Upper lobe of left lung (tissue), 6 donors: ENCODE data around the gene SNX4. TPM values are rescaled to one million over a fixed set of nuclear protein-coding genes. Genes with fewer than 3 reads are reported as not detected.
"Not testable (repeated sequence)": the region's sequence is repeated elsewhere in the genome, so short reads cannot be mapped to it uniquely, and the experiment has no call there.

ENCODE experiments used
- ATAC-seq, 2 donors: fragments of 200-7000 bp; cut with Tn5 transposase; one replicate each; pipeline ENCODE4 v1.9.1; 2022; ENCODE audit warnings: mild to moderate bottlenecking in 2 of 2, moderate library complexity in 2 of 2; ENCODE audit not compliant: low FRiP score in 2 of 2
- DNase-seq, 2 donors: peaks; one replicate each; pipeline ENCODE4 v3.0.0-alpha.2; 2019 to 2020
- H3K27ac ChIP-seq, 4 donors: fragments of 200-600 bp; sonication (generic); one replicate each; pipeline ENCODE4 v1.5.1; 2016 to 2019
- H3K27me3 ChIP-seq, 4 donors: fragments of 200-600 bp; sonication (generic); one replicate each; pipeline ENCODE4 v1.5.1; 2017 to 2019
- H3K36me3 ChIP-seq, 4 donors: fragments of 200-600 bp; sonication (generic); one replicate each; pipeline ENCODE4 v1.5.1; 2016 to 2019
- H3K4me1 ChIP-seq, 4 donors: fragments of 200-600 bp; sonication (generic); one replicate each; pipeline ENCODE4 v1.5.1; 2018 to 2019
- H3K4me3 ChIP-seq, 4 donors: fragments of 200-600 bp; sonication (generic); one replicate each; pipeline ENCODE4 v1.5.1; 2017 to 2019; ENCODE audit warnings: mild to moderate bottlenecking in 2 of 4, moderate library complexity in 1 of 4
- H3K9me3 ChIP-seq, 4 donors: fragments of 200-600 bp; sonication (generic); one replicate each; pipeline ENCODE4 v1.5.1; 2018 to 2019
- EP300 ChIP-seq, 4 donors: sonication (generic); formaldehyde crosslinking; IDR thresholded peaks; one replicate each; pipeline ENCODE4 v1.5.1; 2017; ENCODE audit warnings: antibody characterized with exemption in 4 of 4, control low read depth in 2 of 4
- POLR2A ChIP-seq, 4 donors: fragments of 450-650 bp; IDR thresholded peaks; one replicate each; pipeline ENCODE4 v1.5.1; 2016 to 2017; ENCODE audit warnings: antibody characterized with exemption in 4 of 4, mild to moderate bottlenecking in 2 of 4
- POLR2AphosphoS5 ChIP-seq, 2 donors: sonication (generic); formaldehyde crosslinking; IDR thresholded peaks; one replicate each; pipeline ENCODE4 v1.5.1; 2017; ENCODE audit warnings: antibody characterized with exemption in 2 of 2
- WGBS, 2 donors: methylation state at CpG; one replicate each; pipeline ENCODE4 v1.1.5; 2017 to 2018; 5-methylcytosine and 5-hydroxymethylcytosine counted together
- total RNA-seq, 6 donors: library from RNA; depleted of rRNA in 4 of 6; stranded (reverse); fragments of >200 nt in 4 of 6; gene quantifications; one replicate each; pipeline versions ENCODE4 v1.1.0 to v1.2.1, GENCODE V29; 2016 to 2021
- TF ChIP-seq, protein P1 (sequence below), 6 experiments: fragments of 450-650 bp in 4 of 6; fragments of 200-600 bp in 2 of 6; sonication (generic) in 2 of 6; IDR thresholded peaks; one replicate each; pipeline ENCODE4 v1.5.1; 2016 to 2019; ENCODE audit warnings: antibody characterized with exemption in 6 of 6
- donor health status: DM: no; HTN: no; CAD: no; lungs with moderate emphysema.
- donor health status: DM: no; HTN: yes; CAD: no; lungs with severe emphysema.

SNX4 gene
- total RNA-seq = 10 to 100 TPM; 31.1 to 72.4 (median 41.8) TPM

DNA sequence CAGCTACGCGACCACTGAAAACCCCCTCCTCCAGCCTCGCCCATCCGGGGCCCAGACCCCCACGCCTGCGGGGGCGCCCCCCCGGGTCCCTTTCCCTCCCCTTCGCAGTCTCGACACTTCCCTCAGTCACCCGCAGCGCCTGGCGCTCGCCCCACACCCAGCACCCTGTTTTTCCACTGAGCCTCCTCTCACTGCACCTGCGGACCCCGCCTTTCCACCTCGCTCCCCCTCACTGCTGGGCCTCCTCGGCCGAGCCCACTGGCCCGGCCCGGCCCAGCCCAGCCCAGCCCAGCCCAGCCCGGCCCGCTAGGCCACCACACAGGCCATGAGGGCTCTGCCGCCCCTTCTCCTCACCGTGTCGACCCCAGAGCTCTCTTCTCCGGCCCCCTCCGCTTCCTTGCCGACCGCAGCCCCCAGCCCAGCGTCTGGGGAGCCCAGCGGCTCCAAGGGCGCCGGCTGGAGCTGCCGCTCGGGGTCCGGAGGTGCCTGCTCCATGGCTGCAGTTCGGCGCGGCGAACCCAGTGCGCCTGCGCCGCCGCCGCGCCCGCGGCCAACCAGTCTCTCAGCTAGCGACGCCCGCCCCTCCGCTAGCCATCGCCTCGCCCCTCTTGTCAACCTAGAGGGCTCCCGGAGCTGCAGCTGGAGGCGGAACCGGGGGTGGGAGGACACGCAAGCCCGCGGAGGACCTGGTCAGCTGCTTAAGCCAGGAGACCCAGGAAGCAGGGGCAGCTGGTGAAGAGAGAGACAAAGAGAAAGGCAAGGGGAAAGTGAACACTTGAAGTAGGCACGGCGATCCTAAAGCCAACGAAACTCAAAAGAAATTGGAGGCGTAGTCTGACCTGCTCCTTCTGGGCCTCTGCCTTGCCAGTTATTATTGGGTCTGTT is at the start of gene SNX4:
Gene SNX4 (minus strand): TSS at position 525 of the 885 bp plus-strand sequence. CDS start 30 bp downstream, at position 495.
- TF ChIP-seq POLR2A (IDR thresholded peaks at IDR 0.05) = peak in 3 of 4 donors; percentile 52 to 82 (median 73)
- TF ChIP-seq POLR2AphosphoS5 (IDR thresholded peaks at IDR 0.05) = peak; percentile 33 to 79
- no peak for TF ChIP-seq EP300 (IDR thresholded peaks at IDR 0.05)
- TF ChIP-seq, protein P1, sequence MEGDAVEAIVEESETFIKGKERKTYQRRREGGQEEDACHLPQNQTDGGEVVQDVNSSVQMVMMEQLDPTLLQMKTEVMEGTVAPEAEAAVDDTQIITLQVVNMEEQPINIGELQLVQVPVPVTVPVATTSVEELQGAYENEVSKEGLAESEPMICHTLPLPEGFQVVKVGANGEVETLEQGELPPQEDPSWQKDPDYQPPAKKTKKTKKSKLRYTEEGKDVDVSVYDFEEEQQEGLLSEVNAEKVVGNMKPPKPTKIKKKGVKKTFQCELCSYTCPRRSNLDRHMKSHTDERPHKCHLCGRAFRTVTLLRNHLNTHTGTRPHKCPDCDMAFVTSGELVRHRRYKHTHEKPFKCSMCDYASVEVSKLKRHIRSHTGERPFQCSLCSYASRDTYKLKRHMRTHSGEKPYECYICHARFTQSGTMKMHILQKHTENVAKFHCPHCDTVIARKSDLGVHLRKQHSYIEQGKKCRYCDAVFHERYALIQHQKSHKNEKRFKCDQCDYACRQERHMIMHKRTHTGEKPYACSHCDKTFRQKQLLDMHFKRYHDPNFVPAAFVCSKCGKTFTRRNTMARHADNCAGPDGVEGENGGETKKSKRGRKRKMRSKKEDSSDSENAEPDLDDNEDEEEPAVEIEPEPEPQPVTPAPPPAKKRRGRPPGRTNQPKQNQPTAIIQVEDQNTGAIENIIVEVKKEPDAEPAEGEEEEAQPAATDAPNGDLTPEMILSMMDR (IDR thresholded peaks at IDR 0.05) = no peak
- WGBS, 2 donors = 1% methylated on average over 28 to 35 of the region's 65 CpGs
- ATAC-seq (peak; percentile 97 to 99), DNase-seq (peak; percentile 98)
- Histone ChIP-seq H3K9me3 (no peaks in the 10 kb centered on the region), H3K27me3 (no peaks in the 10 kb centered on the region), H3K4me1 (peaks cover 14 to 26% (median 18%) of the 10 kb centered on the region in 4 donors), H3K36me3 (peaks cover 0 to 14% (median 0%) of the 10 kb centered on the region in 4 donors), H3K4me3 (peak within 1 kb of the TSS; percentile 63 to 92 (median 74)), H3K27ac (peak within 1 kb of the TSS; percentile 81 to 93 (median 88))

GRCh38 chr3:125556314-125556713 is 36.3 kb upstream of the SNX4 start:
- Histone ChIP-seq H3K36me3 (peaks cover 14 to 71% (median 42%) of the 10 kb centered on the region in 4 donors), H3K9me3 (no peaks in the 10 kb centered on the region), H3K4me3 (no peak overlapping the region), H3K27ac (no peak overlapping the region), H3K27me3 (no peaks in the 10 kb centered on the region), H3K4me1 (no peaks in the 10 kb centered on the region)
- no peak for ATAC-seq
- WGBS, 2 donors = 90 to 100% methylated on average over 1 of the region's 1 CpG
- DNase-seq = no peak
- TF ChIP-seq POLR2AphosphoS5 (IDR thresholded peaks at IDR 0.05) (no peak), EP300 (IDR thresholded peaks at IDR 0.05) (no peak), POLR2A (IDR thresholded peaks at IDR 0.05) (no peak)
- TF ChIP-seq, protein P1 (IDR thresholded peaks at IDR 0.05) = no peak

- TF ChIP-seq EP300 (IDR thresholded peaks at IDR 0.05) = no peak
- H3K36me3 ChIP-seq = peaks cover 3 to 60% (median 23%) of the 10 kb centered on the region in 4 donors
- no peaks in the 10 kb centered on the region for H3K9me3 ChIP-seq
- H3K4me3 ChIP-seq = no peak overlapping the region
- DNase-seq = no peak
- no peak for ATAC-seq
- 97% methylated on average over 4 of the region's 4 CpGs for WGBS, 2 donors
- no peak overlapping the region for H3K27ac ChIP-seq
- no peaks in the 10 kb centered on the region for H3K27me3 ChIP-seq
- H3K4me1 ChIP-seq = no peaks in the 10 kb centered on the region
Observed at GRCh38 chr3:125552401-125552800, 32.4 kb upstream of the SNX4 start.

GRCh38 chr3:125528920-125529319 is 8.9 kb upstream of the SNX4 start:
- Histone ChIP-seq H3K27me3 (no peaks in the 10 kb centered on the region), H3K9me3 (no peaks in the 10 kb centered on the region), H3K4me1 (no peaks in the 10 kb centered on the region), H3K4me3 (no peak overlapping the region), H3K27ac (no peak overlapping the region), H3K36me3 (peaks cover 0 to 47% (median 27%) of the 10 kb centered on the region in 4 donors)
- TF ChIP-seq EP300 (IDR thresholded peaks at IDR 0.05) (no peak), POLR2A (IDR thresholded peaks at IDR 0.05) (no peak), POLR2AphosphoS5 (IDR thresholded peaks at IDR 0.05) (no peak)
- TF ChIP-seq, protein P1 (IDR thresholded peaks at IDR 0.05) = no peak
- no peak for DNase-seq
- no peak for ATAC-seq

GRCh38 chr3:125525153-125525552 is 5.2 kb upstream of the SNX4 start:
- 99% methylated on average over 4 of the region's 4 CpGs for WGBS, 2 donors
- Histone ChIP-seq H3K9me3 (no peaks in the 10 kb centered on the region), H3K27me3 (no peaks in the 10 kb centered on the region), H3K36me3 (peaks cover 0 to 28% (median 11%) of the 10 kb centered on the region in 4 donors), H3K27ac (no peak overlapping the region), H3K4me1 (peaks cover 4 to 6% (median 6%) of the 10 kb centered on the region in 4 donors), H3K4me3 (no peak overlapping the region)
- no peak for DNase-seq
- no peak for ATAC-seq
- TF ChIP-seq POLR2AphosphoS5 (IDR thresholded peaks at IDR 0.05) = no peak
- TF ChIP-seq, protein P1 (IDR thresholded peaks at IDR 0.05) = no peak

- 77 to 79% methylated on average over 15 of the region's 15 CpGs for WGBS, 2 donors
- H3K27me3 ChIP-seq, ATAC-seq, H3K9me3 ChIP-seq: not testable (repeated sequence)
- peaks cover 14 to 26% (median 18%) of the 10 kb centered on the region in 4 donors for H3K4me1 ChIP-seq
- H3K4me3 ChIP-seq = peak overlapping the region in 3 of 4 donors; percentile 63 to 84 (median 64)
- peaks cover 0 to 10% (median 0%) of the 10 kb centered on the region in 4 donors for H3K36me3 ChIP-seq
- DNase-seq = peak in 1 of 2 donors; percentile 54
- H3K27ac ChIP-seq = peak overlapping the region; percentile 81 to 93 (median 88)
Observed at GRCh38 chr3:125520563-125520919, 539 bp upstream of the SNX4 start.
